ENCODE measurements around the gene TNFAIP6.

DNA sequence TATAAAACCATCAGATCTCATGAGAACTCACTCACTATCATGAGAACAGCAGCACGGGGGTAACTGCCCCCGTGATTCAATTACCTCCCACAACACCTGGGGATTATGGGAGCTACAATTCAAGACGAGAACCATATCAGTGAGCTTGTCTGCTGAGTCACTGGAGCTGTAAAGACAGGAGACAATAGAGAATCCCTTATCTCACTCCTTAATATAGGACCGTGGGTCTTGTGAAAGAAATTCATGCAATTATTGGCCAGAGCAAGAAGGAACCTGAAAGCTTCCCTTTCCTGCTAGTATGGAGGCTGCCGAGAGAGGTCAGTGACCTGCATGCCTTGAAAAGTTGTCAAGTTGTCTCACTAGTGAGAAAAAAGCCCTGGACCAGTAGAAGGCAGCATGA lies 9.5 kb upstream of the TNFAIP6 start:
- TF ChIP-seq, protein P1, sequence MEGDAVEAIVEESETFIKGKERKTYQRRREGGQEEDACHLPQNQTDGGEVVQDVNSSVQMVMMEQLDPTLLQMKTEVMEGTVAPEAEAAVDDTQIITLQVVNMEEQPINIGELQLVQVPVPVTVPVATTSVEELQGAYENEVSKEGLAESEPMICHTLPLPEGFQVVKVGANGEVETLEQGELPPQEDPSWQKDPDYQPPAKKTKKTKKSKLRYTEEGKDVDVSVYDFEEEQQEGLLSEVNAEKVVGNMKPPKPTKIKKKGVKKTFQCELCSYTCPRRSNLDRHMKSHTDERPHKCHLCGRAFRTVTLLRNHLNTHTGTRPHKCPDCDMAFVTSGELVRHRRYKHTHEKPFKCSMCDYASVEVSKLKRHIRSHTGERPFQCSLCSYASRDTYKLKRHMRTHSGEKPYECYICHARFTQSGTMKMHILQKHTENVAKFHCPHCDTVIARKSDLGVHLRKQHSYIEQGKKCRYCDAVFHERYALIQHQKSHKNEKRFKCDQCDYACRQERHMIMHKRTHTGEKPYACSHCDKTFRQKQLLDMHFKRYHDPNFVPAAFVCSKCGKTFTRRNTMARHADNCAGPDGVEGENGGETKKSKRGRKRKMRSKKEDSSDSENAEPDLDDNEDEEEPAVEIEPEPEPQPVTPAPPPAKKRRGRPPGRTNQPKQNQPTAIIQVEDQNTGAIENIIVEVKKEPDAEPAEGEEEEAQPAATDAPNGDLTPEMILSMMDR (IDR thresholded peaks at IDR 0.05): no peak
- TF ChIP-seq POLR2AphosphoS5 (IDR thresholded peaks at IDR 0.05; ENCODE audit: insufficient read depth in 1 of 2, low read depth in 1 of 2): no peak
- no peak for TF ChIP-seq POLR2A (IDR thresholded peaks at IDR 0.05)
